Measurements from ENCODE around the gene BMP6.
"Not testable (repeated sequence)": the region's sequence is repeated elsewhere in the genome, so short reads cannot be mapped to it uniquely, and the experiment has no call there.

The BMP6 gene

GRCh38 chr6:7895125-7895423 lies 169.2 kb downstream of the BMP6 start:
- no peak for DNase-seq (ENCODE audit: low read depth in 2 of 2)
- H3K4me3 ChIP-seq (replicated peaks in 1 of 2; ENCODE audit: low read depth in 2 of 2, low read length in 2 of 2) = no peak overlapping the region
- no peak for TF ChIP-seq CTCF (IDR thresholded peaks at IDR 0.05; ENCODE audit: low read depth, low read length)

GRCh38 chr6:7896465-7896987 lies 170.6 kb downstream of the BMP6 start:
- TF ChIP-seq CTCF (IDR thresholded peaks at IDR 0.05; ENCODE audit: low read depth, low read length) = no peak
- H3K4me3 ChIP-seq (replicated peaks in 1 of 2; ENCODE audit: low read depth in 2 of 2, low read length in 2 of 2) = no peak overlapping the region

GRCh38 chr6:7897461-7898192 lies 171.7 kb downstream of the BMP6 start:
- no peak overlapping the region for H3K4me3 ChIP-seq (replicated peaks in 1 of 2; ENCODE audit: low read depth in 2 of 2, low read length in 2 of 2)
- DNase-seq (ENCODE audit: low read depth in 2 of 2) = no peak
- no peak for TF ChIP-seq CTCF (IDR thresholded peaks at IDR 0.05; ENCODE audit: low read depth, low read length)

More at GRCh38 chr6:7896465-7896987, 170.6 kb downstream of the BMP6 start:
- no peak for DNase-seq (ENCODE audit: low read depth in 2 of 2)

- not testable (repeated sequence) for DNase-seq (ENCODE audit: low read depth in 2 of 2); H3K4me3 ChIP-seq (replicated peaks in 1 of 2; ENCODE audit: low read depth in 2 of 2, low read length in 2 of 2)
Observed at GRCh38 chr6:7898193-7898586, 172.3 kb downstream of the BMP6 start.

GRCh38 chr6:7899101-7899888 lies 173.4 kb downstream of the BMP6 start:
- DNase-seq (ENCODE audit: low read depth in 2 of 2) = no peak
- H3K4me3 ChIP-seq (replicated peaks in 1 of 2; ENCODE audit: low read depth in 2 of 2, low read length in 2 of 2) = no peak overlapping the region
- peak; percentile 8 for TF ChIP-seq CTCF (IDR thresholded peaks at IDR 0.05; ENCODE audit: low read depth, low read length)

GRCh38 chr6:7899889-7900213 lies 174.0 kb downstream of the BMP6 start:
- no peak overlapping the region for H3K4me3 ChIP-seq (replicated peaks in 1 of 2; ENCODE audit: low read depth in 2 of 2, low read length in 2 of 2)
- DNase-seq (ENCODE audit: low read depth in 2 of 2) = peak in 1 of 2 donors; percentile 27
- TF ChIP-seq CTCF (IDR thresholded peaks at IDR 0.05; ENCODE audit: low read depth, low read length) = no peak

- DNase-seq (ENCODE audit: low read depth in 2 of 2) = no peak
- no peak for TF ChIP-seq CTCF (IDR thresholded peaks at IDR 0.05; ENCODE audit: low read depth, low read length)
Observed at GRCh38 chr6:7900621-7901020, 174.7 kb downstream of the BMP6 start.

More at GRCh38 chr6:7900621-7901020, 174.7 kb downstream of the BMP6 start:
- H3K4me3 ChIP-seq (replicated peaks in 1 of 2; ENCODE audit: low read depth in 2 of 2, low read length in 2 of 2) = no peak overlapping the region
